NCI-H2171 treated with DMSO at 0.1 percent for 48 hours (cell line): ENCODE measurements around the gene ITGB1.

Experiments
- DNase-seq: peaks from one replicate; lab custom pipeline; 2025; lab: John Stamatoyannopoulos, UW

ITGB1 gene

DNA sequence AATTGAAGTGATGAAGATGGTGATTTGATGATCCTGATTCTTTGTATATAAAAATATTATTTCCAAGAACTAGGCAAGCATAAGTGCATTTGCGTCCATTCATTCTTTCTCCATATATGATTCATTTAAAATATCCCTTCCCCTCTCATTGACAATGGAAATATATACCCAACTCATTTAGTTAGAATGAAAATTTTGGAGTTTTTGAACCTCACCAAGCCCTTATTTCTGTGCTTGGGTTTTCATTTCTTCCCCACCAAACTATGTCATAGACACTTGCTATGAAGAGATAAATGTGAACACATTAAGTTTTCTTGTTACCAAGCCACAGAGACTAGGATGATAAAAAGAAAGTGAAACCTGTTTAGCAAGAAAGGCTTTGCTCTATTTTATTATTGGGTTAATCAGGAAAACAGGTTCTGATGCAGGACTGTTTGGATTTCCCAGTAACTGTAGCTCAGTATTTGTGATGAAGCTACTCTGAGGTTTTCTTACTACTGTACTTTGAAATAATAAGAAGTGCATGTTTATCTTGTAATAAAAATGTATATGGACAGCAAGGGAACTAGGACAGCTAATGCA, 68.3 kb downstream of the ITGB1 start:
- no peak for DNase-seq

DNA sequence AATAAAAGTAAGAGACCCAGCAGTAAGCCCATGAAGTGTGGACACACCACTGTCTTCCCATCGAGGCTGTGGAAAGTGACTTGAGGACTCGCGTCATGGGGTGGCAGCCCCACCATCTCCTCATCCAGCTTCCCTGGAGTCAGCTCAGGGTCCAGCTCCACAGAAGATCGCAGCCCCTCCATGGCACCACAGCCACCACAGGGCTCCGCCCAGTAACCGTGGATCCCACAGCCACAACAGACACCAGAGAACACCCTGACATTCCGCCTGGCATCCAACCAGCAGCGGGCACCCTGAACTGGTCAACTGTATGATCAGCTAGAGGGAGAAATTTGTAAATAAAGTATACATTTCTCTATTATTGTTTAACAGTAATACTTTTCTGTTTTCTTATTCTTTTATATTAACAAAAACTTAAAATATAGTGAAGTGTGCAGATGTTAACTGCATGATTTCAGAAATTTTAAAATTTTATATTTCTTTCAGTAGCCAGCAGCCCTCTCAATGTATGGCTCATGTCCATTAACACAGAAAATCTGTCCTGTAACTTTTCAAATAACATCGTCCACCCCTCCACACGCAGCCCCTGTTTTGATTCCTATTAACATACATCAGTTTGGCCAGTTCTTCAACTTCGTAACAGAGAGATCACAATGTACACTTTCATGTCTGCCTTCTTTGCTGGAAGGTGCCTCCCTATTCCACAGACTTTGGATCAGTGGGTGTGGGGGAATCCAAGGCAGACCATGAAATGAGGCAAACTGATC, 69.7 kb downstream of the ITGB1 start:
- DNase-seq, result no peak

GRCh38 chr10:32887481-32887880, 70.5 kb downstream of the ITGB1 start:
- DNase-seq, result no peak

DNA sequence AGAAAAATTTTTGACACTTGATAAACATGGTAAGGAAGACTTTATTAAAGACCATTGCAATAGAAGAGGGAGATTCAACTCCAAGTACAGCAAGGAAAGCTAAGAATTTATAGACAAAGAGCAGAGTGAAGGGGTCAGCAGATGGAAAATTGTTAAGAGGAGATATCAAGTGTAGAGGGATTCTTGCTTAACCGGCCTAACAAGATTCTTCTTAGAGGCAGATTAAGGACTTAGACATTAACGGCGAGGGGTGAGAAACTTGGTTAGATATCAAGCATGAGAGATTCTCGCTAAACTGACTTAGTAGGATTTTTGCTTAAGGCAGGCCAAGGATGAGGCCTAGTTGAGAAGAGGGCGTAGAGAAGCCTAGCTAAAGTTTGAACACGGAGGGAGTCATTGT, 76.0 kb downstream of the ITGB1 start:
- no peak for DNase-seq

DNA sequence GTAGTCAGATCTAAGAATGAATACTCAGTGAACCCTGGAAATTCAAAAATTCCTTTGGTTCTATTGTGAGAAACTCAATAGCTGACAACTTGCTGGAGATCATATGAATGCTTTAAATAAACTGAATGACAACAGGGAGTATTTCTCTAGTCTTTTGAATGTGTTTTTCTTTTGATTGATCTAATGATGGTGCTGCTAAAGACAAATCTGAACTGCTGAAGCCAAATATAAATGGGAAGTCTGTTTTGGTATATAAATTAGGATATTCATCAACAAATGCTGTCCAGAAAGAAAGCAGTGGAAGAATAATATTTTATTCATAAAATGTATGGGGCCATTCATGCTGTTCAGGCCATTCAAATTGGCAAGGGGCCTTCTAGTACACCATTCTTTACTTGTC, 79.4 kb downstream of the ITGB1 start:
- DNase-seq, result no peak

DNA sequence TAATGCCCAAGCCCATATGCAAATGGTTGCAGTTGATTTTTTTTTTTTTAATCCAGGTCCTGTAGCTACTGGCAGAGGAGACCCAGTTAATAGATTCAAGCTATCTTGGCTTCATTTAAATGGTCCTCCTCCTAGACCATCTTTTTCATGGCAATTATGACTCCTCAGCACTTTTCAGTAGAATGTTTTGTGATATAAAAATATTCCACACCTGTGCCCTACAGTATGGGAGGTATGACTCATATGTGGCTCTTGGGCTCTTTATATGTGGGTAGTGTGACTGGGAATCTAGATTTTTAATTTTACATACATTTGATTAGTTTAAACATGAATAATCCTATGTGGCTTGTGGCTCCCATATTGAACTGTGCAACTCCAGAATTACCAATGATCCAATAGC, 80.1 kb downstream of the ITGB1 start:
- DNase-seq, result no peak

GRCh38 chr10:32865170-32865569, 92.9 kb downstream of the ITGB1 start:
- DNase-seq, result no peak

- no peak for DNase-seq
Measured at GRCh38 chr10:32854435-32854834, 103.6 kb downstream of the ITGB1 start.

- DNase-seq, result no peak
Measured at GRCh38 chr10:32851301-32851700, 106.7 kb downstream of the ITGB1 start.
